ENCODE data around the gene LGALS4. TPM values are rescaled to one million over a fixed set of nuclear protein-coding genes. Genes with fewer than 3 reads are reported as not detected.

The LGALS4 gene
- total and polyA plus RNA-seq, 5 donors from 2014 or later, result 0.10 to 2.1 TPM; not detected in 3

- Histone ChIP-seq H3K27me3 (ENCODE audit: control insufficient read depth, insufficient read depth, low read length) (no peaks in the 10 kb centered on the region), H3K9me3 (ENCODE audit: control insufficient read depth in 2 of 2, low read length in 2 of 2) (no peaks in the 10 kb centered on the region), H3K4me3 (ENCODE audit: low read depth, low read length) (peak overlapping the region; percentile 70), H3K36me3 (ENCODE audit: control insufficient read depth, insufficient read depth, low read length) (peaks cover 5% of the 10 kb centered on the region), H3K4me1 (ENCODE audit: control insufficient read depth, insufficient read depth, low read length, poor library complexity, severe bottlenecking) (peaks cover 48% of the 10 kb centered on the region), H3K27ac (ENCODE audit: insufficient read depth, low read length, poor library complexity, severe bottlenecking) (peak overlapping the region; percentile 95)
- H3K27ac Mint-ChIP-seq, result peak overlapping the region; percentile 95 to 96 (median 96)
- H3K9me3 Mint-ChIP-seq, result no peaks in the 10 kb centered on the region
- H3K4me1 Mint-ChIP-seq, result peaks cover 0 to 55% (median 27%) of the 10 kb centered on the region in 4 donors
- peak; percentile 47 to 73 (median 47) for DNase-seq
- H3K27me3 Mint-ChIP-seq, result peaks cover 10% of the 10 kb centered on the region
- H3K4me3 Mint-ChIP-seq, result peak overlapping the region; percentile 94 to 96 (median 95)
- no peak for ATAC-seq (ENCODE audit: low read depth in 2 of 2)
- H3K36me3 Mint-ChIP-seq, result peaks cover 16% of the 10 kb centered on the region
These were observed 39.7 kb upstream of the LGALS4 start for GRCh38 chr19:38852231-38853044.

- H3K4me3 Mint-ChIP-seq, result peak overlapping the region; percentile 84 to 98 (median 96)
- H3K27ac Mint-ChIP-seq, result peak overlapping the region; percentile 96 to 99 (median 99)
- H3K9me3 Mint-ChIP-seq, result no peaks in the 10 kb centered on the region
- Histone ChIP-seq H3K4me1 (ENCODE audit: control insufficient read depth, insufficient read depth, low read length, poor library complexity, severe bottlenecking) (peaks cover 48% of the 10 kb centered on the region), H3K9me3 (ENCODE audit: control insufficient read depth in 2 of 2, low read length in 2 of 2) (no peaks in the 10 kb centered on the region), H3K36me3 (ENCODE audit: control insufficient read depth, insufficient read depth, low read length) (peaks cover 12% of the 10 kb centered on the region), H3K27me3 (ENCODE audit: control insufficient read depth, insufficient read depth, low read length) (no peaks in the 10 kb centered on the region), H3K4me3 (ENCODE audit: low read depth, low read length) (peak overlapping the region; percentile 94), H3K27ac (ENCODE audit: insufficient read depth, low read length, poor library complexity, severe bottlenecking) (peak overlapping the region; percentile 95)
- peaks cover 20% of the 10 kb centered on the region for H3K36me3 Mint-ChIP-seq
- ATAC-seq (ENCODE audit: low read depth in 2 of 2) (peak; percentile 2 to 4), DNase-seq (peak; percentile 86 to 93 (median 88))
- H3K27me3 Mint-ChIP-seq, result peaks cover 10% of the 10 kb centered on the region
- H3K4me1 Mint-ChIP-seq, result peaks cover 0 to 54% (median 25%) of the 10 kb centered on the region in 4 donors
These were observed 39.0 kb upstream of the LGALS4 start for GRCh38 chr19:38851622-38852230.

GRCh38 chr19:38850976-38851621, 38.4 kb upstream of the LGALS4 start:
- peak overlapping the region; percentile 84 to 98 (median 96) for H3K4me3 Mint-ChIP-seq
- peak in 1 of 3 donors; percentile 35 for DNase-seq
- ATAC-seq (ENCODE audit: low read depth in 2 of 2), result no peak
- peak overlapping the region; percentile 95 for H3K27ac ChIP-seq (ENCODE audit: insufficient read depth, low read length, poor library complexity, severe bottlenecking)
- no peaks in the 10 kb centered on the region for H3K27me3 ChIP-seq (ENCODE audit: control insufficient read depth, insufficient read depth, low read length)
- no peaks in the 10 kb centered on the region for H3K9me3 ChIP-seq (ENCODE audit: control insufficient read depth in 2 of 2, low read length in 2 of 2)
- no peaks in the 10 kb centered on the region for H3K9me3 Mint-ChIP-seq
- peak overlapping the region; percentile 94 for H3K4me3 ChIP-seq (ENCODE audit: low read depth, low read length)
- peaks cover 0 to 56% (median 26%) of the 10 kb centered on the region in 4 donors for H3K4me1 Mint-ChIP-seq
- H3K4me1 ChIP-seq (ENCODE audit: control insufficient read depth, insufficient read depth, low read length, poor library complexity, severe bottlenecking), result peaks cover 54% of the 10 kb centered on the region
- peaks cover 21% of the 10 kb centered on the region for H3K36me3 Mint-ChIP-seq
- H3K27me3 Mint-ChIP-seq, result peaks cover 10% of the 10 kb centered on the region
- H3K36me3 ChIP-seq (ENCODE audit: control insufficient read depth, insufficient read depth, low read length), result peaks cover 18% of the 10 kb centered on the region
- H3K27ac Mint-ChIP-seq, result peak overlapping the region; percentile 96 to 99 (median 99)

GRCh38 chr19:38850436-38850975, 37.8 kb upstream of the LGALS4 start:
- Histone ChIP-seq H3K36me3 (ENCODE audit: control insufficient read depth, insufficient read depth, low read length) (peaks cover 24% of the 10 kb centered on the region), H3K27ac (ENCODE audit: insufficient read depth, low read length, poor library complexity, severe bottlenecking) (peak overlapping the region; percentile 95), H3K27me3 (ENCODE audit: control insufficient read depth, insufficient read depth, low read length) (no peaks in the 10 kb centered on the region), H3K9me3 (ENCODE audit: control insufficient read depth in 2 of 2, low read length in 2 of 2) (no peaks in the 10 kb centered on the region), H3K4me3 (ENCODE audit: low read depth, low read length) (peak overlapping the region; percentile 94), H3K4me1 (ENCODE audit: control insufficient read depth, insufficient read depth, low read length, poor library complexity, severe bottlenecking) (peaks cover 60% of the 10 kb centered on the region)
- DNase-seq (peak; percentile 98 to 100 (median 99)), ATAC-seq (ENCODE audit: low read depth in 2 of 2) (peak; percentile 79 to 82)
- Mint-ChIP-seq H3K27ac (peak overlapping the region; percentile 96 to 99 (median 99)), H3K27me3 (peaks cover 10% of the 10 kb centered on the region), H3K9me3 (no peaks in the 10 kb centered on the region), H3K4me1 (peaks cover 0 to 62% (median 30%) of the 10 kb centered on the region in 4 donors), H3K4me3 (peak overlapping the region; percentile 84 to 98 (median 96)), H3K36me3 (peaks cover 27% of the 10 kb centered on the region)

GRCh38 chr19:38849860-38850435, 37.2 kb upstream of the LGALS4 start, which contains the start of gene HNRNPL:
Gene HNRNPL, minus strand, starts transcription at chr19:38849986. Its CDS starts 20 bp downstream, at chr19:38849966.
- peak within 1 kb of the TSS; percentile 84 to 98 (median 96) for H3K4me3 Mint-ChIP-seq
- peaks cover 30% of the 10 kb centered on the region for H3K36me3 Mint-ChIP-seq
- Histone ChIP-seq H3K9me3 (ENCODE audit: control insufficient read depth in 2 of 2, low read length in 2 of 2) (no peaks in the 10 kb centered on the region), H3K4me3 (ENCODE audit: low read depth, low read length) (peak within 1 kb of the TSS; percentile 94), H3K27me3 (ENCODE audit: control insufficient read depth, insufficient read depth, low read length) (no peaks in the 10 kb centered on the region), H3K36me3 (ENCODE audit: control insufficient read depth, insufficient read depth, low read length) (peaks cover 30% of the 10 kb centered on the region), H3K4me1 (ENCODE audit: control insufficient read depth, insufficient read depth, low read length, poor library complexity, severe bottlenecking) (peaks cover 65% of the 10 kb centered on the region), H3K27ac (ENCODE audit: insufficient read depth, low read length, poor library complexity, severe bottlenecking) (peak within 1 kb of the TSS; percentile 99)
- peak within 1 kb of the TSS; percentile 99 to 100 (median 99) for H3K27ac Mint-ChIP-seq
- DNase-seq (peak in 2 of 3 donors; percentile 98 to 100), ATAC-seq (ENCODE audit: low read depth in 2 of 2) (peak; percentile 68 to 71)
- peaks cover 10% of the 10 kb centered on the region for H3K27me3 Mint-ChIP-seq
- H3K4me1 Mint-ChIP-seq, result peaks cover 0 to 63% (median 35%) of the 10 kb centered on the region in 4 donors
- H3K9me3 Mint-ChIP-seq, result no peaks in the 10 kb centered on the region

- Mint-ChIP-seq H3K9me3 (no peaks in the 10 kb centered on the region), H3K4me3 (peak overlapping the region; percentile 84 to 98 (median 96)), H3K27ac (peak overlapping the region; percentile 99 to 100 (median 99)), H3K36me3 (peaks cover 33% of the 10 kb centered on the region), H3K27me3 (peaks cover 10% of the 10 kb centered on the region), H3K4me1 (peaks cover 0 to 65% (median 39%) of the 10 kb centered on the region in 4 donors)
- Histone ChIP-seq H3K4me3 (ENCODE audit: low read depth, low read length) (peak overlapping the region; percentile 91), H3K9me3 (ENCODE audit: control insufficient read depth in 2 of 2, low read length in 2 of 2) (no peaks in the 10 kb centered on the region), H3K27me3 (ENCODE audit: control insufficient read depth, insufficient read depth, low read length) (no peaks in the 10 kb centered on the region), H3K27ac (ENCODE audit: insufficient read depth, low read length, poor library complexity, severe bottlenecking) (peak overlapping the region; percentile 99), H3K4me1 (ENCODE audit: control insufficient read depth, insufficient read depth, low read length, poor library complexity, severe bottlenecking) (peaks cover 72% of the 10 kb centered on the region), H3K36me3 (ENCODE audit: control insufficient read depth, insufficient read depth, low read length) (peaks cover 36% of the 10 kb centered on the region)
- DNase-seq (peak; percentile 95 to 96 (median 95)), ATAC-seq (ENCODE audit: low read depth in 2 of 2) (peak; percentile 11 to 12)
These were observed 36.6 kb upstream of the LGALS4 start for GRCh38 chr19:38849147-38849859.
